Measurements from ENCODE around the gene WDFY4.

WDFY4 gene

GRCh38 chr10:48722153-48723145 is 37.8 kb downstream of the WDFY4 start:
- DNase-seq: no peak

DNA sequence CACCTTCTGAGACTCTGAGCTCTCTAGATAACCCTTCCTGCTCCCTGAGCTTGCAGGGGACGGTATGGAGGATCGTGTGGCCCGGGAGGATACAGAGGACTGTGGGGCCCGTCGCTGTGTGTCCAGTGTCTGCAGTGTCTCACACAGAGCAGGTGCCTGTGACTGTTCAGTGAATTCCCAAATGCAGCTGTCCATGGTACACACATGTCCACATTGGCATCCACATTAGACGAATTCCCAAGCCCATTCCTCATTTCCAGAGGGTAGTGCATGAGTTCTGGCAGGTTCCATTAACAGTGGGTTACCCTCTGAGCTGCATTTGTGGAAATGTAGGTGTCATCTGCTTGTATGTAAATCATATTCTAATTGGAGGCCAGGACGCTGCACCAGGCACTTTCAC is 39.5 kb downstream of the WDFY4 start:
- no peak for DNase-seq

DNA sequence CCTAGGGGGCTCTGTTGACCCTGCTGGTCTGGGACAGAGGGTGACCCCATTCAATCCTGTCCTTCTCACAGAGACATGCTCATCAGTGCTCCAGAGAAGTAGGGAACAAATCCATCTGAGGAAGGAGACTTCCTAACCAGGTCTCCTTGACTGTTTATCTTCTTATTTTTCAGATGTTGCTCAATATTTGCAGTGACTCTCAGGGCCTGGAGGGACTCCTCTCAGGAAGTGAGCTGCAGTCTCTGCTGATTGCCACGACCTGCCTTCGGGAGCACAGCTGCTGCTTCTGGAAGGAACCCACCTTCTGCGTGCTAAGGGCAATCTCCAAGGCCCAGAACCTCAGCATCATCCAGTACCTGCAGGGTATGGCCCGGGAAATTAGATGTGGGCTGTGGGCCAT is 41.0 kb downstream of the WDFY4 start:
- DNase-seq: no peak

- no peak for DNase-seq
Measured at GRCh38 chr10:48727866-48728265, 43.2 kb downstream of the WDFY4 start.

GRCh38 chr10:48729222-48729621 is 44.5 kb downstream of the WDFY4 start:
- DNase-seq: no peak

- no peak for DNase-seq
Measured at GRCh38 chr10:48729941-48730457, 45.3 kb downstream of the WDFY4 start.

GRCh38 chr10:48731141-48731540 is 46.5 kb downstream of the WDFY4 start:
- no peak for DNase-seq

DNA sequence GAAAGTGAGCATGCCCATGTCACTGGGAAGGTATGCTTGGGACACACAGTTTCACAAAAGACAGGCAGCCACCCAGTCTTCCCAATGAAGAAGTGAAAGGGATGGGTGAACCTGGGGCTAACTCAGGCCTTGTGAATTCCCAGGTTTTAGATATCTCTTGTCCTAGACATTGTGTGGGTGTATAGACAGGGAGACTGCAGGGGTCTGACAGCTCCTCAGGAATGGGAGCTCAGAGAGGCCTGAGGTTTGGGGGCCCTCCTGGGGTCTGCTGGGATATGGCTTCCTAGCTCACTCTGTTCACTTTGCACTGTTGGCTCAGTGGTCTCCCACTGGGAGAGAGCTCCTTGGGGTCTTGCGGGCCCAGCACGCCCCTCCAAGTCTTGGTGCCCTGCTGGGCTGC is 47.0 kb downstream of the WDFY4 start:
- DNase-seq: no peak

DNA sequence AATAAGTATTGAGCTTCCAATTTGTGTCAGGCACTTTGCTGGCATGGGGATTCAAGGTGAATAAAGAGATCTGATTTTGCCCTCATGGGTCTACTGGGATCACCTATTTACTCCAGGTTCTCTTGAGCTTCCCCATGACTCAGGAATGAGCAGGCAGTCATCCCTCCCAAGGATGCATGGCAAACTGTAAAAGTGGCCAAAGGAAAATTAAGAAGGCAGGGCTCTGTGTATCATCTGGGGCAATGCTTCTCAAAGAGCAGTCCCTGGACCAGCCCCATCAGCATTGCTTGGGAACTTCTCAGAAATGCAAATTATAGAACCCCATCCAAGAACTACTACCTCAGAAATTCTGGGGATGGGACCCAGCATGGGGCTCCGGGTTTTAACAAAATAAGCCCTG is 48.7 kb downstream of the WDFY4 start:
- no peak for DNase-seq

DNA sequence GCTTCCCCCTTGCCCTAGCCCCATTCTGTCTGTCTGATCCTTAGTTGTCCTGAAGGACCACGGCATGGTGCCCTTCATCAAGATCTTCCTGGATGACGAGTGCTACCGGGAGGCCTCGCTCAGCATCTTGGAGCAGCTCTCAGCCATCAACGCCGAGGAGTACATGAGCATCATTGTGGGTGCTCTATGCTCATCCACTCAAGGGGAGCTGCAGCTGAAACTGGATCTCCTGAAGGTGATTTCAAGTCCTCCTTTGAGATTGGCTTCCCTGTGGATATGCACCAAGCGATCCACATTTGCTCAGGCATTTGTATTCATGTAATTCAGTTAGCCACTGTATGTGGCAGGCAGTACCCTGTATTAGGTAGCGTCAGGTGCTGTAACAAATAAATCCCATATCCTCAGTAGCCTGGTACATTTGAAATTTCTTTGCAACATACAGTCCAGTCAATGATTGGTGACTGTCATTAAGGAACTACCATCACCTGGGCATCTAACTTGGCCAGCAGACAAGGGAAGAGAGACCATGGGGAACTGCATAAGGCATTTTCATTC is 51.2 kb downstream of the WDFY4 start:
- DNase-seq: no peak

DNA sequence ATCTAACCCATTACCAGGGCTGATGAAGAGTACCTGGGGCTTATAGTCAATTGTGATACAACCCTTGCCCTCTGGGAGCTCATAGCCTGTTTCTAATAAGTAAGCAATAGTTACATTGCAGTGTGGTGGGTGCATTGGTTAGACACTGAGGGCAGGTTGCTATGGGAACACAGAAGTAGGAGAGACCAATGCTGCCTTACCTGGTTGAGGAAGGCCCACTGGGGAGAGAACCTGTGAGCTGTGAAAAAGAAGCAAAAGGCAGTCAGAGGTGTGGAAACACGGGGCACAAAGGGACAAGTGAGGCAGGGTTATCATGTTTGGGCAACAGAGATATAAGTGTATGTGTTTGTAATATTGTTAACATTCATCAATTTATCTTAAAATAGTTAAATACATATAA is 51.9 kb downstream of the WDFY4 start:
- no peak for DNase-seq

DNA sequence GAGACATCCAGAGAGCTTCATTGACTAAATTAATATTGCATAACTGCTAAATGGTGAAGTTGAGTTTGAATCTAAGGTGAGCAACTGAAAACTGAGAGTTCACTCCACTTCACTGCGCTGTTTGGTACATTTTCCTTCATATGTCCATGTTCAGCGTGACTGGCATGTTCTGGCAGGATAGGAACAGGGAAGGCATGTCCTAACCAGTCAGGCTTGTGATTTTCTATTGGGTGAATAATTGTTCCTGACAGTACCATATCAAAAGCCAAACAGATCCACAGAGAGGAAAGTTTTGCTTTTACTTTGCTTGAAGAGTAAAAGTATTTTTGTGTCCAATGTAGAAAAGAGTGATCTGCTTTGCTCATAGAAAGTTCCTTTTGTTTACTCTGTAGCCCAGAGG is 53.2 kb downstream of the WDFY4 start:
- DNase-seq: no peak

GRCh38 chr10:48739170-48739569 is 54.5 kb downstream of the WDFY4 start:
- no peak for DNase-seq

DNA sequence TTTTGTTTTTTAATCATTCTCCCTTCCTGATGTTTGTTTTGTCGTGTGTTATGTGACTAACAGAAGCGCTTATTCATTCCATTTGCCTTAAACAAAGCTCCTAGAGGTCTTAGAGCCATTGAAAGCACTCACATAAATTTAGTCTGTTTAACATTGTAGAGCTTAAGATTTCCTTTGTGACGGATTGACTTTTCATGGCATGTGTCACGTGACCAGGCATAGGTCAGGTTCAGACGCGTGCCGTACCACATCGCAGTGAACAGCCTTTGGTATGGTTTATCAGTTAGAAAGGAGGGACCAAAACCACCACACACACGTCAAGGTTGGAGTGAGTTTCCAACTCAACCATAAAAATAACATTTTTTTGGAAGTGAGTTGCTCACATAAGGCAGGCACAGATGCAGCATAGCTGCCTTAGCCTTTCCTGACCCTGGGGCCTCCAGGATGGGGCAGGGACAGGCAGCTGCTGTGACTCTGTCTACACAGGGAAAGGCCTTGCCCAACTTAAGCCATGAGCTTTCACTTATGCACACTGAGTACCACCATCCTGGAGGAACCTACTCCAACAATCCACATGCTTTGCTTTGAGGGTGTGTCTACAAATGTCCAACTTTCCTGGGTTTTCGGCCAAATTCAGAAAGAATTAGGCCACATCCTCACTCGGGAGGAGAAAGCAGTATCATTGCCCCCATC is 55.5 kb downstream of the WDFY4 start:
- DNase-seq: peak; percentile 14

- no peak for DNase-seq
Measured at GRCh38 chr10:48740988-48741387, 56.3 kb downstream of the WDFY4 start.

DNA sequence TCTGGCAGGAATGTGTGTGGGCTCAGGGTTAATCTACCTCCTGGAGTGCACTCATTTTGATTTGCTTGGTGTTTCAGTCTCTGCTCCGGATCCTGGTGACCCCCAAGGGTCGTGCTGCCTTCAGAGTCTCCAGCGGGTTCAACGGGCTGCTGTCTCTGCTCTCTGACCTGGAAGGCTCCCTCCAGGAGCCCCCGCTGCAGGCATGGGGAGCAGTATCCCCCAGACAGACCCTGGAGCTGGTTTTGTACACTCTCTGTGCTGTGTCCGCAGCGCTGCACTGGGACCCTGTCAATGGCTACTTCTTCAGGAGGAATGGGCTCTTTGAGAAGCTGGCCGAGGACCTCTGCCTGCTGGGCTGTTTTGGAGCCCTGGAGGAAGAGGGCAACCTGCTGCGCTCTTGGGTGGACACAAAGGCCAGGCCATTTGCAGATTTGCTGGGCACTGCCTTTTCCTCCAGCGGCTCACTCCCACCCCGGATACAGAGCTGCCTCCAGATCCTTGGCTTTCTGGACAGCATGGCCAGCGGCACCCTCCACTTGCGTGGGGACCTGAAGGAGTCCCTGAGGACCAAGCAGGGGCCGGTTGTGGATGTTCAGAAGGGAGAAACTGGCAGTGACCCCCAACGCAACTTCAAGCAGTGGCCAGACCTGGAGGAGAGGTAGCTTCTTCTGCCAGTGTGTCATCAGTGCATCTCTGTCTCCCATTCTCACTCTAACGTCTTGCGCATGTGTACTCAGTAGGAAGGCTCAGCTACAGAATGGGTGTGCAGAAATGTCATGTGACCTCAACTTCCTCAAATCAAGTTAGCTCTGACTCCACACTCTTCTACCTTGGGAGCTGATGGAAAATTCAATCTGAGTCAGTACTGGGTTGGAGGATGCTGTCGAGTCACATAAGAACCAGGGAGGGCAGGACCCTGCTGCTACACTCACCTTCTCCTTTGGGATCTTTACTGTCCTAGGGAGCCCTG is 58.5 kb downstream of the WDFY4 start:
- DNase-seq: no peak

DNA sequence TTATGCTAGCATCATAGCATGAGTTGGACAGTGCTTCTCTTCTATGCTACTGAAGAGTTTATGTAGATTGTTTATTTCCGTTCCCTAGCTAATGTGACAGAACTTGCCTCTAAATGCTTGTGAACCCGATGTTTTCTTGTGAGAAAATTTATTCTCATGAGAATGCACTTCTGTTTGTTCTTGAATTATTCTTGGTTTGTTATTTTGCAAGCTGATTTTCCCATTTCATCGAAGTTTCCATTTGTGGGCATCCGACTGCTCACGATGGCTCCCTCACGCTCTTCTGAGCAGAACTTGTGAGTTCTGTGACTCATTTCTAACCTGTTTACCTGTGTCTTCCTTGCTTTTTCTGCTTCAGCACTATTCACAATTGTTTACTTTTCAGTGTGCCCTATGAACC is 59.9 kb downstream of the WDFY4 start:
- DNase-seq: no peak

DNA sequence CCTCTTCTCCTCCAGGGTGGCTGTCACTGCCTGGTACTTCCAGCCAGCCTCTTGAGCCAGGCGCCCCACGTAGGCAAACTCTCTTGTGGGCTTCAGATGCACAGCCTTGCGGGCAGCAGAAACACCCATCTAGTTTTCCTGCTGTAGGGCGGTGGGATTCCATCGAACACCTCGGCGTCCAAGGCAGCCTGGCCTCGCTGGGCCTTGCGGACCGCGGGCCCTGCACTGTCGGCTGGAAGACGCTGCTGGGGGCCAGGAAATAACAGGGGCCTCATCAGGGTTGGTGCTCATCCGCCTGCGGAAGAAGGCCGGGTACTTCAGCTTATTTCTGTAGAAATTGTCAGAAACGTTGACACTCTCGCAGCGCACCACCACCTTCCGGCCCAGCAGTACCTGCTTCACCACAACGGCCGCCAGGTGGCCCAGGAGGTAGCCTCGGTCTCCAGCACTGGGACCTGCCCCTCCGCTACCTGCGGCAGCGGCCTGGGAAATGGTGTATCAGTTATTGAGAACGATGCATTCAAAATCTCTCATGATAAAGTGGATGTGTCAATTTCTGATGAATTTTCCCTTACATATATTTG is 61.1 kb downstream of the WDFY4 start:
- no peak for DNase-seq

DNA sequence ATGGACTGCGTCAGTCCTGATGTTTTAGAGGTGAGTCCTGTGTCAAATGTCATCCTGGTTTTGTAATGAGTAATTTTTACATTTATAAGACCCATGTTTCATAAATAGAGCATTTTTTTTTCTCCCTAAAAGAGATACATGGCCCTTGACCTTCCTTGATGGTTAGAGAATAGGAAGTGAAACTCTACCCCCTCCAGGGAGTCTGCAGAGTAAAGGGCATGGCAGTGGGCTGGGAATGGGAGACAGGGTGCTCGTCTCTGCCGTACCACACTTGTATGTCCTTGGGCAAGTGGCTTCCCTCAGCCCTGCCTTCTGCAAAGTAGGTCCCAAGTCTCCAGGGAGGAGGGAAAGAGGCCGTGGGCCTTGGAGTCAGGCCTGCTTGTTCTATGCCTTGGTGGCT is 63.9 kb downstream of the WDFY4 start:
- no peak for DNase-seq

GRCh38 chr10:48749254-48749787 is 64.6 kb downstream of the WDFY4 start:
- no peak for DNase-seq

- no peak for DNase-seq
Measured at GRCh38 chr10:48750019-48750418, 65.3 kb downstream of the WDFY4 start.

GRCh38 chr10:48750991-48751390 is 66.3 kb downstream of the WDFY4 start:
- no peak for DNase-seq

Data from NCI-H146 (cell line).